ENCODE results near the gene HIVEP2.

The HIVEP2 gene

DNA sequence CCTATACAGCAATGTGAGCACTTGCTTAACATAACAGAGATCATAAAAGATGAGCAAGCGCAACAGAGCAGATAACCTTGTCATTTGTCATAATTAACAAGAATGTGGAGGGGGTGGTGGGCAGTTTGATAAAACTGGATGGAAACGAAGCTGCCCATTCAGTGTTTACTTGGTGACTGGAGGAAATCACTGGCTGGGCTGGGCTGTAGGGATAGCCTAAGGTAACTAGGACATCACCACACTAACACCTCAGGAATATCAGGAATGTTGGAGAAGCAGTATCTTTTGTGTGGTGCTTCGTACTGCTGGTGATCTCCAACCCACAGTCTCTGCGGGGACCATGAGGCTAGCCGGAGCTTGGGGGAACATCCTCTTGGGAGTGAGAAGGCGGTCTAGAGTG is 218.4 kb downstream of the HIVEP2 start:
- FAIRE-seq, result no peak

DNA sequence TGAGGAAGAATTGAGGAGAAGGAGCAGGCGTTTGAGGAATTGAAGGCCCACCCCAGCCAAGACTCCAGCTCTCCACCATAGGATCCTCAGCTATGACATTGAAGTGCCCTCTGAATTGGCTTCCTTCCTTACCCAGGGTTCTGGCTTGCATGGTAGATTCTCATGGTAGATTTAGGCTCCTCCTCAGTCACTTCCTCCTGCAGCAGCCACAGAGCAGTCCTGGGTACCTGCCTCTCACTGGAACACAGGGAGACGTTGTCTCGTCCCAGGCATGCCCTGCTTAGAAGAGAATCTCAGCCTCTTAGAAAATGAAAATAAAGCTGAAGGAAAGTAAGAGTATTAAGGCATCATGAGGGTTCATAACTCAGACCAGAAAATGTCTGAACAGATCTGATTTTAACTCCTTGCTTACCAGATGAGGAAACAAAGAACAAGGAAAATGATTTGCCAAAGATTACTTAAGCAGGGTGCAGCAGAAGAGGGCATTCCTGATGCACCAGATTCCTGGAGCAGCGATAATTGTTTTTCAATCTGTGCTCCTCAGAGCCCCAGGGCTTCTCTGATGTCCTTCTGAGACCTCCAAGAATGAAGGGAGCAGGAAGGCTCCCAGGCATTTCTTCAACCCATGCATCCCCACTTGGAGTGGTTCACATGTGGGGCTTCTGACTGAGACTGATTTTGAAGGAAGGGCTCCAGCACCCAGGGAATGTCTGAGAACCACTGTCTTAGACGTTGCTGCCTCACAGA is 219.8 kb downstream of the HIVEP2 start:
- no peak for FAIRE-seq

- no peak for FAIRE-seq
Observed at GRCh38 chr6:142722841-142723240, 222.1 kb downstream of the HIVEP2 start.

- FAIRE-seq, result no peak
Observed at GRCh38 chr6:142722012-142722411, 223.0 kb downstream of the HIVEP2 start.

DNA sequence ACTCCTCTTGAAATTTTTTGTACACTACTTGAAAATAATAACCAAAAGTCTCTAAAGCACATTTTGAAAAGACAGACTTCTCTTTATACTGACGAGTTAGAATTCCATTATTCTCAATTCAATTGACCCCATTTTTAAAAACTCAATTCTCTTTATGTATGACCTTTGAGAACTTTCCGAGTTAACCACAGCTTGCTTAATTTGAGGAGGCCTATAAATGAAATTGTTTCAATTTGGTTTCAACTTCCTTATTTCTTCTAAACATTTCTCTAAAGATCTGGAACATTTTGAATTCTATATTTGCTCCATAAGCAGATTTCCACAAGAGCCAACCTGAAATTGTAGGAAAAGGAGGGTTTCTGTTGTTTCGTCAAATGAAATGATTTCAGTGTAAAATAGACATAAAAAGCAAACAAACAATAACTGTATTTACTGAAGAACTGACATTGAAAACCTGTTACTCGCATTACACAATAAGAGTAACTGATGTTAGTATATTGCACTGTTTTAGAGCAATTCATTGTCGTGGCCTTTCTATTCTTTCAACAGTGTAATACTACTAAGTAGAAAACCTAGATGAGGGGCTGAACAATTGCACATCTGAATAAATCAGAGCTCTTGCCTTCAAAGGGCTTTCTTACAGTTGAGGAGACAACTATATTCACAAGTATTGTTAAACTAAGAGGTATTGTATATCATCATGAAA is 223.6 kb downstream of the HIVEP2 start:
- no peak for FAIRE-seq

GRCh38 chr6:142718667-142719191 is 226.2 kb downstream of the HIVEP2 start:
- FAIRE-seq, result no peak

DNA sequence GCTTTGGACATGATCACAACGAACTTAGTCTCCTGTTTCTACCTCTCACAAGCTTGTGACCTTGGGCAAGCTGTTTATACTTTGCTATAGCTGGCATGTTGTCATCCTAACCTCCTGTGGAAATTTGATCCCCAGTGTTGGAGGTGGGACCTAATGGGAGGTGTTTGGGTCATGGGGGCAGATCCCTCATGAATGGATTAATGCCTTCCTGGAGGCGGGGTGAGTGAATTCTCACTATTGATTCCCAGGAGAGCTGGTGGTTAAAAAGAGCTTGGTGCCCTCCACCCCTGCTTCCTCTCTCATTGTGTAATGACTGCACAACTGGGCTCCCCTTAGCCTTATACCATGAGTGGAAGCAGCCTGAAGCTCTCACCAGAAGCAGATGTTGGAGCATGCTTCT is 228.9 kb downstream of the HIVEP2 start:
- FAIRE-seq, result no peak

DNA sequence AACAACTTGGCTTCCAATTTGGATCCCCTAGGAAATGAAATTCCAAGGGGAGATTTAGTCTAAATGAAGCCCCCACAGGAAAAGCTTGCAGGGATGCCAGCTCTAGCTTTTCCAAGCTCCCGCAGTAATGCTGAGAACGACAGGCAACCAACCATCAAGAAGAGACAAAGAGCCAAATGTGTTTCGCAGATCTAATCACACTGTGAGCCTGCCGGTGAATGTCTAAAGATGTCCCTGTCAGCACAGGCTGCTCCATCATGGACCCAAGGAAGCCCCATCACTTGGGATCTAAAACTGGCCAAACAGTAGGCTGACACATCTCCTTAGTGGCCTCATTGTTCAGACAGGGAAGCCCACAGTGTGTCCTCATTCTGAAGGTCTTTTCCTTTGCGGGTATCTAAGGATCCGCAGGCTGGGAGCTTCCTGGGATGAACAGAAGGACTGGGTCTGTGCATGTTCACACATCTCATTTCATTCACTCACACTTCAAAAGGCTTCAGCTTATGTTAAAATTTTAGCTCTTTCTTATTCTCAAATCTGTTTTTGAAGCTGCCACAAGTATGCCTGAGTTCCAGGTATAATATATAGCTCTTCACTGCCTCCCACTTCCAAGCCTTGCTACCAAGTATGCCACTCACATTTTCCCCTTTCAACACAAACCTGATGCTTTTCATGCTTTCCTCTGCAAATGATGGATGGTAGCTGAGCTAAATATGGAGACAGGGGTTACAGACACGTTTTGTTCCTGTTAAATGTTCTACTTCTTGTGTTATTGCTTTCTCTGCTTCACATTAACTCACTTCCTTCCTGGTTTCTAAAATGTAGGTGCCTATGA is 229.8 kb downstream of the HIVEP2 start:
- no peak for FAIRE-seq

- no peak for FAIRE-seq
Observed at GRCh38 chr6:142713959-142714358, 231.0 kb downstream of the HIVEP2 start.

DNA sequence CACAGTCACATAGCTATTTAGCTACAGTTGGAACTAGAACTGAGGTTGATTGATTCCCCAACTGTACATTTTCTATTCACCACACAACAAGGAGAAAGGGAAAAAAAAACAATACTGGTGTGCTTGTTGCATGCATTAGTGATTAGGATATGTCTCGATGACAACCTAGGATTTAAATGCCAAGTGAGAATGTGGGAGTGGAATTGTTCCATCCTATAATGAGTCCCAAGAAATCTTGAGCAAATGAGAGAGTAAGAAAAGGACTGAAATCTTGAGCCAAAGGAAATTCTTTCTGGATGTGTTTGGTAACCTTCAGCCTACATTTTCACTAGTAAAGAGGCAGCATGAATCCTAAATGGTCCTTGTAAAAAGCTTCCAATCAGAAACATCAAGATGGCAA is 232.7 kb downstream of the HIVEP2 start:
- FAIRE-seq, result no peak

GRCh38 chr6:142708651-142709050 is 236.3 kb downstream of the HIVEP2 start:
- no peak for FAIRE-seq

DNA sequence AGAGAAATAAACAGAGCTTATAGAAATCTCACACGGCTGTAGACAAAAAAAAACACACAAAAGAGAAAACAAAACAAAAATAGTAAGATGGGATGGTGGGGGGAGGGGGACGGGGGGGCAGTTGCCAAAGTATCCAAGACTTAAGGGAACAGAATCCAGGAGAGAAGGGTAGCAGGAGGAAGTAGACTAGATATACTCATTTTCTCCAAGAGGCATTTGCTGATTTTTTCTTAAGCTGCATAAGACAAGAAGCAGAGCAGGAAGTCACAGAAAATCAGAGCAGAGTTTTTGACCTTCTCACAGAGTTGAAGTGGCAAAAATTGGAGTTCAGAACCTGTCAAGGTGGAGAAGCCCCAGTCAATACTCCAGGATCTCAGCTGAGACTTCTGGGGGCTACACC is 237.7 kb downstream of the HIVEP2 start:
- FAIRE-seq, result no peak

- FAIRE-seq, result no peak
Observed at GRCh38 chr6:142706210-142706609, 238.8 kb downstream of the HIVEP2 start.

DNA sequence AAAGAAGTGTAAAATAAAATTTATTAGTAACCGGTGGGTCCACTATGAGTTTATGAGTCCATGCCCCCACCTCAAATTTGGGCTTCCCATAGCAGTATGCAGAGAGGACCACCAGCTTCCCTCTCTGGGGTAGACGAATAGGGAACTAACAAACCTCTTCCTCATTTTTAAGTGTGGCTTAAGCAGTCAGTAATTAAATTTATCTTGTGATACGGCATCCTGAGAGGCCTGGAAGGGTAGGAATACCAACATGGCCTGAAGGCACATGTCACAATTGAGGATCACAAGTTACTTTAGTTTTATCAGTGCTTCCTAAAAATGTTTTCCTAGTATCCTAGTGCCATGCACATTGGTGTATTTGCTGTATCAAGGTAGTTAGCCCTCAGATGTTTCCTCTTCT is 239.9 kb downstream of the HIVEP2 start:
- no peak for FAIRE-seq

DNA sequence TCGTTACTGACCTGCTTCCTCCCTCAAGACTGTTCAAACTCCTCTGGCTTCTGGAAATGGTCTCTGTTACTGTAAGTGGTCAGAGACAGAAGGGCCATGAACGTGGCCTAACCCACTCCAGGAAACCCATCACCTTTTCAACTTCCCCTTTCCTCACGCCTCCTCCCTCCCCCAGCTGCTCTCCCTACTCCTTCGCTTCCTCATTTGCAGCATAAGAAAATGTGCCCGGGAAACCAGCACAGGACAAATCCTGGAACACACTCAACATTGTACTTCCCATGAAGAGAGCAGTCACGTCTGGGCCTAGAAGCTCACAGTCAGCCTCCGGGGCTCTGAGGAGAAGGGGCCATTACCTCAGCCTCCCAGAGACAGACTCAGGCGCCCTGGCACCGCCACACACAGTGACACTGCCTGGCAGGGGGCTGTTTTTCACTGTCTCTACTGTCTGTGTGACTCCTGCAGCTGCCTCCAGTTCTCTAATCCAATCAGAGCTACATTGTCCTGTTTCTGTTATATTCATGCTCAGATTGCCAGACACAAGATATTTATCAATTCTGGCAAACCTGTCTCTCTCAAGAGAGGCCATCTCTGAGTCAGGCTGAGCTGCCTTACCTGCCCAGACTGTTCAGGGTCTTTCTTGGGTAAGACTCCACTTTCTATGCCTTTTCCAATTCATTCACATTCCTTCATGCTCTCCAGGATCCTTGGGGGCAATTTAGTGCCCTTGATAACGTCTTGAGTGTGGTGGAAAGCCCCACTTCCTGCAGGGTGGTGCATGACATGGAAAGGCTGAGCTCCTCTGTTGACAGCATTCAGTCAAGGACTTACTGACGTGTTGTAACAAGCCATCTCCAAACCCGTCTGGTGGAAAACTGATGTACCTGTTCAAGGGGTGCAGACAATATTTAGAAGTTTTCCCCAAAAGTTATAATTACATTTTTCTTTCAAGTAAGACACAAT is 242.2 kb downstream of the HIVEP2 start:
- FAIRE-seq, result no peak
